CD4-positive, alpha-beta T cell treated with Interferon gamma for 1 hour (primary cell): Measurements from ENCODE around the gene IGFL1.
"Not testable (repeated sequence)": the region's sequence is repeated elsewhere in the genome, so short reads cannot be mapped to it uniquely, and the experiment has no call there.

Experiments used
- DNase-seq: peaks from one replicate; pipeline ENCODE4 v3.0.0-alpha.2; 2020

The IGFL1 gene

GRCh38 chr19:46273931-46274330, 44.4 kb downstream of the IGFL1 start:
- not testable (repeated sequence) for DNase-seq

DNA sequence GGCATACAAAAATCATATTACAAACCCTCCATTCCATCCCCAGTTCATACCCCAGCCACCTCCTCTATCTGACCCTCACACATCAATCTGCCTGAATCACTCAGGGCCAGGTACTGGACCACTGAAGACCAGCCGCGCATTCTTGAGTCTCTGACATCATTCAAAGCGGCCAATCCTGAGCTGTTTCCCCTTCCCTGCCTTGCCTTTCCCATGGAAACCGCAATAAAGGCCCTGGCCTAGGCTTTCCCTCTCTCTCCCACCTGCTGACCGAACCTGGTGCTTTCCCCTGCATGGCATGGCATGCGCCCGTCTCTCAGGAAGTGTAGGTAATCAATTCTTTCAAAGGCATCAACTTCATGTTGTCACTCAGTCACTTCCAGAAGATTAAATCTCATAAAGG, 49.6 kb downstream of the IGFL1 start:
- no peak for DNase-seq
